Parathyroid adenoma (tissue), 2 donors: ENCODE results near the gene FLNB.

Experiments used
- H2AFZ ChIP-seq: fragments of 300-600 bp; sonication (generic); one replicate; pipeline ENCODE4 v1.7.0; 2017; ENCODE audit warnings: antibody characterized with exemption, mild to moderate bottlenecking
- H3K27ac ChIP-seq: fragments of 300-600 bp; sonication (generic); one replicate; pipeline ENCODE4 v1.7.0; 2017
- H3K27me3 ChIP-seq: fragments of 300-600 bp; sonication (generic); one replicate; pipeline ENCODE4 v1.7.0; 2017; ENCODE audit warnings: low read length; ENCODE audit not compliant: control insufficient read depth, insufficient read depth
- H3K36me3 ChIP-seq: fragments of 300-600 bp; sonication (generic); one replicate; pipeline ENCODE4 v1.7.0; 2017; ENCODE audit warnings: low read length; ENCODE audit not compliant: control insufficient read depth, insufficient read depth
- H3K4me1 ChIP-seq: fragments of 300-600 bp; sonication (generic); one replicate; pipeline ENCODE4 v1.7.0; 2017; ENCODE audit warnings: control low read depth
- H3K4me2 ChIP-seq: fragments of 300-600 bp; sonication (generic); one replicate; pipeline ENCODE4 v1.7.0; 2017; ENCODE audit warnings: low read length
- H3K4me3 ChIP-seq: fragments of 300-600 bp; sonication (generic); one replicate; pipeline ENCODE4 v1.7.0; 2017; ENCODE audit warnings: low read depth, low read length
- H3K79me2 ChIP-seq: fragments of 300-600 bp; sonication (generic); one replicate; pipeline ENCODE4 v1.7.0; 2017; ENCODE audit warnings: control low read depth
- H3K9ac ChIP-seq: fragments of 300-600 bp; sonication (generic); one replicate; pipeline ENCODE4 v1.7.0; 2017; ENCODE audit warnings: mild to moderate bottlenecking
- H3K9me3 ChIP-seq: fragments of 300-600 bp; sonication (generic); one replicate; pipeline ENCODE4 v1.7.0; 2017; ENCODE audit warnings: low read length; ENCODE audit not compliant: control insufficient read depth
- TF ChIP-seq, protein P1 (sequence below): fragments of 300-600 bp; sonication (generic); IDR thresholded peaks from one replicate; pipeline ENCODE4 v1.7.0; 2017; ENCODE audit warnings: antibody characterized with exemption, mild to moderate bottlenecking
- donor health status: primary hyperparathyroidism.

The FLNB gene

DNA sequence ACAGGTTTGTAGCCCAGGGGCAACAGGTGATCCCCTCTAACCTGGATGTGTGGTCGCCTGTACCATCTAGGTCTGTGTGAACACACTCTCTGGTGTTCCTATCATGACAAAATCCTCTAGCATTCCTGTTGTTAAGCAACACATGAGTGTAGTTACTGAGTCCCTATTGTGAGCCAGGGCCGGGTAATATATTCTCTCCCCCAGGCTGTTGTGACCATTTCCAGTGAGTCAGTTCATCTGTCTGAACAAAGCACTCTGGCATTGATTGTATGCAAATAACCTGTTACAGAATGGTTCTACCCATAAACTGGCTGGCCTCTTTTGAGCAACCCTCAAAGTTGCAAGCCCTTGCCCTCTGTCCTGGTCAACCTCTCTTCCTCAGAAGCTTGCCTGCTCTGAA lies 2.6 kb upstream of the FLNB start:
- Histone ChIP-seq H3K4me2 (no peak overlapping the region), H3K4me1 (peaks cover 9% of the 10 kb centered on the region), H2AFZ (no peak overlapping the region), H3K27ac (no peak overlapping the region), H3K9me3 (no peaks in the 10 kb centered on the region), H3K27me3 (no peaks in the 10 kb centered on the region), H3K79me2 (peaks cover 16% of the 10 kb centered on the region), H3K36me3 (no peaks in the 10 kb centered on the region), H3K4me3 (no peak overlapping the region), H3K9ac (no peak overlapping the region)
- TF ChIP-seq, protein P1, sequence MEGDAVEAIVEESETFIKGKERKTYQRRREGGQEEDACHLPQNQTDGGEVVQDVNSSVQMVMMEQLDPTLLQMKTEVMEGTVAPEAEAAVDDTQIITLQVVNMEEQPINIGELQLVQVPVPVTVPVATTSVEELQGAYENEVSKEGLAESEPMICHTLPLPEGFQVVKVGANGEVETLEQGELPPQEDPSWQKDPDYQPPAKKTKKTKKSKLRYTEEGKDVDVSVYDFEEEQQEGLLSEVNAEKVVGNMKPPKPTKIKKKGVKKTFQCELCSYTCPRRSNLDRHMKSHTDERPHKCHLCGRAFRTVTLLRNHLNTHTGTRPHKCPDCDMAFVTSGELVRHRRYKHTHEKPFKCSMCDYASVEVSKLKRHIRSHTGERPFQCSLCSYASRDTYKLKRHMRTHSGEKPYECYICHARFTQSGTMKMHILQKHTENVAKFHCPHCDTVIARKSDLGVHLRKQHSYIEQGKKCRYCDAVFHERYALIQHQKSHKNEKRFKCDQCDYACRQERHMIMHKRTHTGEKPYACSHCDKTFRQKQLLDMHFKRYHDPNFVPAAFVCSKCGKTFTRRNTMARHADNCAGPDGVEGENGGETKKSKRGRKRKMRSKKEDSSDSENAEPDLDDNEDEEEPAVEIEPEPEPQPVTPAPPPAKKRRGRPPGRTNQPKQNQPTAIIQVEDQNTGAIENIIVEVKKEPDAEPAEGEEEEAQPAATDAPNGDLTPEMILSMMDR: no peak

DNA sequence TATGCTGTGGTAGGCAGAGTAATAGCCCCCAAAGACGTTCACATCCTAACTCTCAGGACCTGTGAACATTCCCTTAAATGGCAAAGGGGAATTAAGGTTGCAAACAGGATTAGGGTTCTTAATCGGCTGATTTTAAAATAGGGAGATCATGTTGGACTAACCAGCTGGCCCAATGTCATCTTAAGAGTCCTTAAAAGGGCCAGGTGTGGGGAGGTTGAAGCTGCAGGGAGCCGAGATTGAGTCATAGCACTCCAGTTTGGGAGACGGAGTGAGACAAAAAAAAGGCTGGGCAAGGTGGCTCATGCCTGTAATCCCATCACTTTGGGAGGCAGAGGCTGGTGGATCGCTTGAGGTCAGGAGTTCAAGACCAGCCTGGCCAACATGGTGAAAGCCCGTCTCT lies 1.6 kb upstream of the FLNB start:
- no peaks in the 10 kb centered on the region for H3K27me3 ChIP-seq
- H2AFZ ChIP-seq: no peak overlapping the region
- H3K36me3 ChIP-seq: no peaks in the 10 kb centered on the region
- no peak overlapping the region for H3K4me2 ChIP-seq
- H3K27ac ChIP-seq: no peak overlapping the region
- no peak overlapping the region for H3K9ac ChIP-seq
- H3K79me2 ChIP-seq: peaks cover 24% of the 10 kb centered on the region
- H3K4me3 ChIP-seq: no peak overlapping the region
- H3K4me1 ChIP-seq: peaks cover 4% of the 10 kb centered on the region
- H3K9me3 ChIP-seq: no peaks in the 10 kb centered on the region
- TF ChIP-seq, protein P1: no peak

DNA sequence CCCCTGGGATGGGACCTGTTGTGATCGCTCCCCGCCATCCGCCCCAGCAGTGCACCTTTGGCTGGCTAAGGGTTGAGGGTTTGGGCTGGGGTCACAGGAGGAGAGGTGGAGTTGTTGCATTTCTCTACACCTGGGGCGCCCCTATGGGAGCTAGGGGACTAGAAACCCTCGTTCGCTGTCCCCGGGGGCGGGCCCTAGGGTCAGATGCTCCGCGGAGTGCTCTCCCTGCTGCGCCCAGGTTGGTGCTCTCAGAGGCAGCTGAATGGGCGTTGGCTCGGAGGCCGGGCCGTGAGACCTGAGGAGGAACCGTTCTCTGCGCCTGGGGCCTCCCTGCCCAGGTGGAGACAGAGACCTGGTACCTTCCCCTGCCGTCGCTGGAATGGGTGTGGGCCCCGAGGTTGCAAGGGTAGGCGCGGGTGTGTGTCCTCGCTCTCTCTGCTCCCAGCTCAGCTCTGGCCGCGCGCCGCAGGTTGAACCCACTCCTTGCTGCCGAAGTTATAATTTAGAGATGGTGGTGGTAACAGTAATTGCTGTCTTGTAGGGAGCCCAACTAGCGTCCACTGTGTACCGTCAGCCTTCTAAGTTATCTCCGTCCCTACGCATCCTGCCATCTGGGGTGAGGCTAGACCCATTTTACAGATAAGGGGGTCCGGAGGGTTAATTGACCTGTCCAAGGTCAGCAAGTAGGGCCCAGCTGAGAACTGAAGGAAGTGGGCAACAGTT lies 965 bp downstream of the FLNB start:
- Histone ChIP-seq H3K4me1 (peaks cover 4% of the 10 kb centered on the region), H3K9ac (peak overlapping the region; percentile 72), H3K4me3 (peak overlapping the region; percentile 97), H3K27me3 (no peaks in the 10 kb centered on the region), H2AFZ (peak overlapping the region; percentile 99), H3K4me2 (peak overlapping the region; percentile 87), H3K9me3 (no peaks in the 10 kb centered on the region), H3K79me2 (peaks cover 32% of the 10 kb centered on the region), H3K27ac (no peak overlapping the region), H3K36me3 (no peaks in the 10 kb centered on the region)
- TF ChIP-seq, protein P1: no peak

DNA sequence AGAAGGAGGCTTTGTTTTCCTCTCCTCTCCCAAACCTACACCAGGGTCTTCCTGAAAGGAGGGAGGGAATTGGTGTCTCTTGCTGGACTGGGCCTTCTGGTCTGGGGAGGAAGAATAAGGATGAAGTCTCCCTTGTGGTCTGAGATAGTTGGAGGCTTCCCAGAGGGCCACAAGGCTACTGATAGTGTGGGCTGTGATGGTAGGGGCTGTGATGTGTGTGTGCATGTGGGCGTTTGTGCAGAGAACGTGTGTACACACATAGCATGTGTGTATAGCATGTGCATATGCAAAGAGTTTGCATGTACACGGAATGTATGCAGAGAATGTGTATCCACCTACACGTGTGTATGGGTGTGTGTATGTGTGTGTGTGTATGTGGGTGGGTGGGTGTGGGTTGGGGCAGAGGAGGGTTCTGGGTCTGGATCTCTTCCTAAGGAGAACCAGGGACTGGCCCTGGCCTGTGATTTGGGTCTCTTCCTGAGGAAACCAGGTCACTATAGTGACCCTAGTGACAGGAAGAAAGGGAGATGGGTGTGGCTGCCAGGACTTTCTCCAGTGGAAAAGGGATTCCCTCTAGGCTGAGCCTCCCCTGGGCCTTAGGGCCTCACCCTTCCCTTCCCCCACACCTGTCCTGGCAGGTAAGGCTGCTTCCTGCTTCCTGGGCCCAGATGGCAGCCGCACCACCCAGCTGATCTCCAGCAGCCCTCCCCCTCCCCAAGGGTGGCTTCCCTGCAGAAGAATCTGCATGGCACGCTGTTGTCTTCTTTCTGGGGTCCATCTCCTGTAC lies 1.7 kb downstream of the FLNB start:
- H3K79me2 ChIP-seq: peaks cover 32% of the 10 kb centered on the region
- peak overlapping the region; percentile 5 for H3K27ac ChIP-seq
- no peak overlapping the region for H3K9ac ChIP-seq
- H3K27me3 ChIP-seq: no peaks in the 10 kb centered on the region
- H3K36me3 ChIP-seq: no peaks in the 10 kb centered on the region
- TF ChIP-seq, protein P1: no peak
- peaks cover 4% of the 10 kb centered on the region for H3K4me1 ChIP-seq
- no peaks in the 10 kb centered on the region for H3K9me3 ChIP-seq
- H3K4me2 ChIP-seq: peak overlapping the region; percentile 87
- no peak overlapping the region for H2AFZ ChIP-seq
- peak overlapping the region; percentile 97 for H3K4me3 ChIP-seq
